ENCODE data around the gene KRT81. TPM values are rescaled to one million over a fixed set of nuclear protein-coding genes. Genes with fewer than 3 reads are reported as not detected.

KRT81 gene
- total and polyA plus RNA-seq, 2 experiments from 2014 or later, result not detected

DNA sequence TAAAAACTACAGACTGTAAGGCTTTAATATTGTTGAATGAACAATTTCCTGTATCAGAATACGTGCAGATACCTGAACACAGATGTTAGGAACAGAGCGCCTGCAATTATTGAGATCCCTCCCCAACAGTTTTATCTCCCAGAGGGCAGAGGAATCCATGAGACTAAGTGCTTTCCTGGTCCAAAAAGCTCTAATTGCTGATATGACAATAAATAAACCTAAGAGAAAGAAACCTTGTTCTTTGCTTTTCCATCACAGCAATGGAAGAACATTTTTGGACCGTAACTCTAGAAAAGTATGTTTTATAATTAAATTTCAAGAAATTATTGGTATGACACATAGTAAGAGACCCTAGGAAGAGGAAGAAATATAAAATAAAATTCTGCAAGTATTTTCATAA lies 42.9 kb upstream of the KRT81 start:
- DNase-seq (ENCODE audit: low read depth in 1 of 2, low spot score in 1 of 2), result no peak
- H3K27me3 ChIP-seq, result peaks cover 18% of the 10 kb centered on the region
- H3K36me3 ChIP-seq, result no peaks in the 10 kb centered on the region
- no peak overlapping the region for H3K4me3 ChIP-seq
- TF ChIP-seq, protein P1, sequence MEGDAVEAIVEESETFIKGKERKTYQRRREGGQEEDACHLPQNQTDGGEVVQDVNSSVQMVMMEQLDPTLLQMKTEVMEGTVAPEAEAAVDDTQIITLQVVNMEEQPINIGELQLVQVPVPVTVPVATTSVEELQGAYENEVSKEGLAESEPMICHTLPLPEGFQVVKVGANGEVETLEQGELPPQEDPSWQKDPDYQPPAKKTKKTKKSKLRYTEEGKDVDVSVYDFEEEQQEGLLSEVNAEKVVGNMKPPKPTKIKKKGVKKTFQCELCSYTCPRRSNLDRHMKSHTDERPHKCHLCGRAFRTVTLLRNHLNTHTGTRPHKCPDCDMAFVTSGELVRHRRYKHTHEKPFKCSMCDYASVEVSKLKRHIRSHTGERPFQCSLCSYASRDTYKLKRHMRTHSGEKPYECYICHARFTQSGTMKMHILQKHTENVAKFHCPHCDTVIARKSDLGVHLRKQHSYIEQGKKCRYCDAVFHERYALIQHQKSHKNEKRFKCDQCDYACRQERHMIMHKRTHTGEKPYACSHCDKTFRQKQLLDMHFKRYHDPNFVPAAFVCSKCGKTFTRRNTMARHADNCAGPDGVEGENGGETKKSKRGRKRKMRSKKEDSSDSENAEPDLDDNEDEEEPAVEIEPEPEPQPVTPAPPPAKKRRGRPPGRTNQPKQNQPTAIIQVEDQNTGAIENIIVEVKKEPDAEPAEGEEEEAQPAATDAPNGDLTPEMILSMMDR (IDR thresholded peaks at IDR 0.05; ENCODE audit: low read depth, low read length), result no peak
- H3K27ac ChIP-seq, result no peak overlapping the region
- H3K9me3 ChIP-seq (ENCODE audit: low read depth), result no peaks in the 10 kb centered on the region
- no peaks in the 10 kb centered on the region for H3K4me1 ChIP-seq (ENCODE audit: low read depth)

DNA sequence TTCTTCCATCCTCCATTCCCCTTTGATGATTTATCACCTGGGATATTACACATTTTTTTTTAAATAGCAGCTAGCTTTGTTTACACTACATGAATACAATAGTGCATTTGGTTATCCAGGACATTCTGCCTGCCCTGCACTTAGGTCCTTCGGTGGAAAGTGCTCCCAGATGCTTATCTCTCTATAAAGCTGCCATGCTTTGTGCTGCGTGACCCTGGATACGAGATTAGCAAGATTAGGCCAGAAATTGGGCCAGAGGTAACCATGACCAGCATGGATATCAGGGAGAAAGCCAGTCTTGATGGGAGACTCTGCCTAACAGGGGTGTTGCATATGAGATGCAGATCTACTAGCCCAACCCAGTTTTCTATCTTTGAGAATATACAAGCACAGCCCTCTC lies 42.0 kb upstream of the KRT81 start:
- H3K27ac ChIP-seq, result no peak overlapping the region
- TF ChIP-seq, protein P1 (IDR thresholded peaks at IDR 0.05; ENCODE audit: low read depth, low read length), result no peak
- H3K9me3 ChIP-seq (ENCODE audit: low read depth), result no peaks in the 10 kb centered on the region
- H3K4me1 ChIP-seq (ENCODE audit: low read depth), result no peaks in the 10 kb centered on the region
- DNase-seq (ENCODE audit: low read depth in 1 of 2, low spot score in 1 of 2), result no peak
- no peak overlapping the region for H3K4me3 ChIP-seq
- H3K27me3 ChIP-seq, result peaks cover 15% of the 10 kb centered on the region
- H3K36me3 ChIP-seq, result no peaks in the 10 kb centered on the region

DNA sequence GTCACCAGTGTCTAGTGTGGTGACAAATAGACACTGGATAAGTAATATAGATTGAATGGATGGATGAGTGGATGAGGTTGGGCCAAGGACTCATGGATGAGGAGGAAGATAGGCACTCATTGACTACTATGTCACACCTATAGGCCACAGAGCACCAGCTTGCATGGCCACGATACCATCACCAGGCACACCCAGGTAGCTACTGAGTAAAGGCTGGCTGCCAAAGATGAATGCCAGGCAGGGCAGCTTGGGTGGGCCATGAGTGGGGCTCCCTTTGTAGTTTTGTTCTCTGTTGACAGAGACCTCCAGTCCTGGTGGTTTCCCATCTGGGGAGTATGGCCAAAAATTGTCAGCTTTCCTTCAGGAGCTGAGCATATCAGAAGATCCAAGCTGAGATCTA lies 41.0 kb upstream of the KRT81 start:
- no peaks in the 10 kb centered on the region for H3K9me3 ChIP-seq (ENCODE audit: low read depth)
- TF ChIP-seq, protein P1 (IDR thresholded peaks at IDR 0.05; ENCODE audit: low read depth, low read length), result no peak
- H3K27me3 ChIP-seq, result peaks cover 24% of the 10 kb centered on the region
- no peaks in the 10 kb centered on the region for H3K4me1 ChIP-seq (ENCODE audit: low read depth)
- DNase-seq (ENCODE audit: low read depth in 1 of 2, low spot score in 1 of 2), result no peak
- no peak overlapping the region for H3K4me3 ChIP-seq
- H3K36me3 ChIP-seq, result no peaks in the 10 kb centered on the region
- H3K27ac ChIP-seq, result no peak overlapping the region

DNA sequence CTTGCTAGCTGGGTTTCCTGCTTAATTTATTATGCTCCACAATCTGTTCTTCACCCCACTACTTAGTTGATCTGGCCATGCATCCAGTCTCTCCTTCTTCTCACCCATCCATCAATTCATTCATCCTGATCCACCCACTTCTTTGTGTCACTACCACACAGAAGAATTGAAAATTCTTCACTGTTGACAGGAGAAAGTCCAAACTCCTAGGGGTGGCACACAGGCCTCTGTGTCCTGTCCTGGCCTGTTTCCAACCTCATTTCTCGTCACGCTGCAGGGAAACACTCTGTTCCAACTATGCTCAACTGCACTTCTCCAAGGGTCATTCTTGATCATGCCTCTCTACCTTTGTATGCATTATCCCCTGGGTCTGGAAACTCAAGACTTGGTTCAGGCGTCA lies 40.5 kb upstream of the KRT81 start:
- H3K27ac ChIP-seq, result no peak overlapping the region
- no peaks in the 10 kb centered on the region for H3K36me3 ChIP-seq
- TF ChIP-seq, protein P1 (IDR thresholded peaks at IDR 0.05; ENCODE audit: low read depth, low read length), result no peak
- peaks cover 27% of the 10 kb centered on the region for H3K27me3 ChIP-seq
- H3K4me1 ChIP-seq (ENCODE audit: low read depth), result no peaks in the 10 kb centered on the region
- no peaks in the 10 kb centered on the region for H3K9me3 ChIP-seq (ENCODE audit: low read depth)
- H3K4me3 ChIP-seq, result no peak overlapping the region
- no peak for DNase-seq (ENCODE audit: low read depth in 1 of 2, low spot score in 1 of 2)

DNA sequence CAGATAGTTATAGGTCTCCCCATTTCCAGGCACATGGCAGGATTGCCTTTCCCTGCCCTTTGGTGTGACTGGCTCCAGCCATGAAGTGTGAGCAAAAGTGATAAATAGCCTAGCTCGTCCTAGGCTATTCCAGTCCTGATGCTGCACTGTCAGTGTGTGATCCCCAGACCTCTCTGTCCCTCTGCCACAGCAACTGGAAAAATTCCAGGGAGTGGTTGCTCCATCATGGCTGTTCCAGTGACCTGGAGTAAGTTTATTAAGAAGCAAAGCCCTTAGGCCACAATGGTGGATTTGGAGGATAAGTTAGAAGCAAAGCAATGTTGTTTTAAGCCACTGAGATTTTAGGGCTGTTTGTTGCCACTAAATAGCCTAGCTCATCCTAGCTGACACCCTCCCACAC lies 39.7 kb upstream of the KRT81 start:
- H3K4me3 ChIP-seq, result no peak overlapping the region
- no peak overlapping the region for H3K27ac ChIP-seq
- no peaks in the 10 kb centered on the region for H3K4me1 ChIP-seq (ENCODE audit: low read depth)
- TF ChIP-seq, protein P1 (IDR thresholded peaks at IDR 0.05; ENCODE audit: low read depth, low read length), result no peak
- no peak for DNase-seq (ENCODE audit: low read depth in 1 of 2, low spot score in 1 of 2)
- H3K36me3 ChIP-seq, result no peaks in the 10 kb centered on the region
- peaks cover 34% of the 10 kb centered on the region for H3K27me3 ChIP-seq
- H3K9me3 ChIP-seq (ENCODE audit: low read depth), result no peaks in the 10 kb centered on the region

All from cardiac muscle cell (in vitro differentiated cells and primary cell).